ENCODE data around the gene ELMOD1. TPM values are rescaled to one million over a fixed set of nuclear protein-coding genes. Genes with fewer than 3 reads are reported as not detected.
A peak's percentile ranks its signal among the peaks of the same experiment; 100 is the strongest.

Gene ELMOD1
- total RNA-seq, 2 experiments from 2014 or later = not detected

DNA sequence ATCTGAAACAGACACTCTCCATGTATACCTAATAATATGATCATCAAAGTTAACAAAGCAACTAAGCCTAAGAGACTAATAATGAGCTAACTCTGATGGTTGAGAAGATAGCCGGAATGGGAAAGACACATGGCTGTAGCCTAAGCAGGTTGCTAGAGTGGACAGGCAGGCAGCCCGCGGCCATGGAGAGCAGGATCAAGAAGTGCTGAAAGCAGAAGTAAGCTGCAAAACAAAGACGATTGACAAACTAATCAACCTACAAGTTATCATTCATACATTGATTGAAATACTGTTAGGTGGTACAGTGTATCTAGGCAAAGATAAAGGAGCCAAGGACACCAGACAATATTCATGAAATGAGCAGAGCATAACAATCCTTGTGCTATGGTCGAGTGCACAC lies 91.6 kb downstream of the ELMOD1 start:
- Mint-ChIP-seq H3K4me3 (no peak overlapping the region), H3K4me1 (ENCODE audit: low read depth) (no peaks in the 10 kb centered on the region), H3K36me3 (ENCODE audit: low read depth) (no peaks in the 10 kb centered on the region), H3K27me3 (peaks cover 6% of the 10 kb centered on the region), H3K9me3 (no peaks in the 10 kb centered on the region), H3K27ac (no peak overlapping the region)
- Histone ChIP-seq H3K36me3 (ENCODE audit: insufficient read depth, low read length) (no peaks in the 10 kb centered on the region), H3K4me3 (ENCODE audit: low read length) (no peak overlapping the region), H3K27ac (ENCODE audit: low read depth in 1 of 2, low read length in 2 of 2) (no peak overlapping the region), H3K9me3 (ENCODE audit: control insufficient read depth in 1 of 2, insufficient read depth in 1 of 2, low read length in 2 of 2) (no peaks in the 10 kb centered on the region), H3K27me3 (ENCODE audit: control insufficient read depth in 1 of 2, insufficient read depth in 2 of 2, low read length in 2 of 2) (no peaks in the 10 kb centered on the region), H3K4me1 (ENCODE audit: insufficient read depth, low read length) (no peaks in the 10 kb centered on the region)
- TF ChIP-seq, protein P1, sequence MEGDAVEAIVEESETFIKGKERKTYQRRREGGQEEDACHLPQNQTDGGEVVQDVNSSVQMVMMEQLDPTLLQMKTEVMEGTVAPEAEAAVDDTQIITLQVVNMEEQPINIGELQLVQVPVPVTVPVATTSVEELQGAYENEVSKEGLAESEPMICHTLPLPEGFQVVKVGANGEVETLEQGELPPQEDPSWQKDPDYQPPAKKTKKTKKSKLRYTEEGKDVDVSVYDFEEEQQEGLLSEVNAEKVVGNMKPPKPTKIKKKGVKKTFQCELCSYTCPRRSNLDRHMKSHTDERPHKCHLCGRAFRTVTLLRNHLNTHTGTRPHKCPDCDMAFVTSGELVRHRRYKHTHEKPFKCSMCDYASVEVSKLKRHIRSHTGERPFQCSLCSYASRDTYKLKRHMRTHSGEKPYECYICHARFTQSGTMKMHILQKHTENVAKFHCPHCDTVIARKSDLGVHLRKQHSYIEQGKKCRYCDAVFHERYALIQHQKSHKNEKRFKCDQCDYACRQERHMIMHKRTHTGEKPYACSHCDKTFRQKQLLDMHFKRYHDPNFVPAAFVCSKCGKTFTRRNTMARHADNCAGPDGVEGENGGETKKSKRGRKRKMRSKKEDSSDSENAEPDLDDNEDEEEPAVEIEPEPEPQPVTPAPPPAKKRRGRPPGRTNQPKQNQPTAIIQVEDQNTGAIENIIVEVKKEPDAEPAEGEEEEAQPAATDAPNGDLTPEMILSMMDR (IDR thresholded peaks at IDR 0.05) = no peak
- intact Hi-C loops (cut with DNase I, micrococcal nuclease) = loop anchor here in 1 of 2 experiments (10.0 kb wide), 1 partner anchor 212 kb away; no protein-coding TSS in a partner anchor
- ATAC-seq (ENCODE audit: poor library complexity) (no peak), DNase-seq (no peak)
- CTCF ChIA-PET = interaction anchor here (1.1 kb wide), 1 partner anchor 57 kb away, joined by 3 read pairs; no protein-coding TSS in a partner anchor
- POLR2A ChIA-PET = no interaction called here

DNA sequence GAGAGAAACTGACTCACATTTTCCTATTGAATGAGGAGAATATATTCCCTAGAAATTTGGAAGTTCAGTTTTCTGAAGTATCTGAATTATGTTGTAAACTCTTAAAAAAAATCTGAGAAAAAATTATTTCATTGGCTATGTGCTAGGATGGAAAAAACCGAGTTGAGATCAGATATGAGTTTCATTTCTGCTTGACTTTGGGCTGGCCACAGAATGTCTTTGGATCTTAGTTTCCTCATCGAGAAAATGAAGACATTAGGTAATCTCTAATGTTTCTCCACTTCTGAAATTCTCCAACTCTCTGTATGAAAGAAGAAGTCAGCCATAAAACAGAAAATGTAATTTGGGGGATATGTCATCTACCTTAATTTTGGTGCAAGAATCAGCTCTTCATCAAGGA lies 92.1 kb downstream of the ELMOD1 start:
- no peaks in the 10 kb centered on the region for H3K4me1 Mint-ChIP-seq (ENCODE audit: low read depth)
- no peaks in the 10 kb centered on the region for H3K36me3 ChIP-seq (ENCODE audit: insufficient read depth, low read length)
- TF ChIP-seq, protein P1 (IDR thresholded peaks at IDR 0.05) = no peak
- H3K27ac ChIP-seq (ENCODE audit: low read depth in 1 of 2, low read length in 2 of 2) = no peak overlapping the region
- CTCF ChIA-PET = interaction anchor here (1.1 kb wide), 1 partner anchor 57 kb away, joined by 3 read pairs; no protein-coding TSS in a partner anchor
- H3K27me3 Mint-ChIP-seq = peaks cover 6% of the 10 kb centered on the region
- no peak overlapping the region for H3K4me3 Mint-ChIP-seq
- no peaks in the 10 kb centered on the region for H3K9me3 Mint-ChIP-seq
- H3K36me3 Mint-ChIP-seq (ENCODE audit: low read depth) = no peaks in the 10 kb centered on the region
- intact Hi-C loops (cut with DNase I, micrococcal nuclease) = loop anchor here in 1 of 2 experiments (10.0 kb wide), 1 partner anchor 212 kb away; no protein-coding TSS in a partner anchor
- POLR2A ChIA-PET = interaction anchor here (0.7 kb wide), 1 partner anchor 15 kb away, joined by 3 read pairs; no protein-coding TSS in a partner anchor
- H3K27ac Mint-ChIP-seq = no peak overlapping the region
- ATAC-seq (ENCODE audit: poor library complexity) (no peak), DNase-seq (no peak)
- no peaks in the 10 kb centered on the region for H3K27me3 ChIP-seq (ENCODE audit: control insufficient read depth in 1 of 2, insufficient read depth in 2 of 2, low read length in 2 of 2)
- no peaks in the 10 kb centered on the region for H3K4me1 ChIP-seq (ENCODE audit: insufficient read depth, low read length)
- H3K4me3 ChIP-seq (ENCODE audit: low read length) = no peak overlapping the region
- H3K9me3 ChIP-seq (ENCODE audit: control insufficient read depth in 1 of 2, insufficient read depth in 1 of 2, low read length in 2 of 2) = no peaks in the 10 kb centered on the region

DNA sequence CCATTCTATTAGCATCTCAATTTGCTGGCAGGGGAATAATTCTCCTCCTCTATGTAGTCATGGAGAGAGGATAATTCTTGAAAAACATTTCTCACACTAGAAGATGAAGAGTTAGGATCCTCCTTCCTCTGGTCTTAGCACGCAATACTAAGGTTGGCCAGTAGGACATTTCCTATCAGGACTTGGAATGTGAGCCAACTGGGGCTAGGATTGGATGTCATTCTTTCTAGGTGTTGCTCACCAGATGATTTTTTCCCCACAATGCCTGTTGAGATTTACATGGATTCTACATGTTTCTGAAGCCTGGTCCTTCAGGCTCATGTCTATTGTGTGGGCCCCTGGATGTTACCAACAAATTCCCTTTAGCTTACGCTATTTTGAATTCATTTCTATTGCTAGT lies 92.9 kb downstream of the ELMOD1 start:
- DNase-seq (no peak), ATAC-seq (ENCODE audit: poor library complexity) (no peak)
- H3K27ac ChIP-seq (ENCODE audit: low read depth in 1 of 2, low read length in 2 of 2) = no peak overlapping the region
- no peaks in the 10 kb centered on the region for H3K9me3 ChIP-seq (ENCODE audit: control insufficient read depth in 1 of 2, insufficient read depth in 1 of 2, low read length in 2 of 2)
- no peak overlapping the region for H3K4me3 ChIP-seq (ENCODE audit: low read length)
- TF ChIP-seq, protein P1 (IDR thresholded peaks at IDR 0.05) = peak; percentile 24
- ChIA-PET CTCF (interaction anchor here (1.1 kb wide), 1 partner anchor 56 kb away, joined by 3 read pairs; no protein-coding TSS in a partner anchor), POLR2A (no interaction called here)
- no peaks in the 10 kb centered on the region for H3K27me3 ChIP-seq (ENCODE audit: control insufficient read depth in 1 of 2, insufficient read depth in 2 of 2, low read length in 2 of 2)
- H3K36me3 ChIP-seq (ENCODE audit: insufficient read depth, low read length) = no peaks in the 10 kb centered on the region
- intact Hi-C loops (cut with DNase I, micrococcal nuclease) = loop anchor here in 1 of 2 experiments (10.0 kb wide), 1 partner anchor 211 kb away; no protein-coding TSS in a partner anchor
- H3K27ac Mint-ChIP-seq = no peak overlapping the region
- no peak overlapping the region for H3K4me3 Mint-ChIP-seq
- H3K9me3 Mint-ChIP-seq = no peaks in the 10 kb centered on the region
- H3K4me1 ChIP-seq (ENCODE audit: insufficient read depth, low read length) = no peaks in the 10 kb centered on the region
- H3K36me3 Mint-ChIP-seq (ENCODE audit: low read depth) = no peaks in the 10 kb centered on the region
- H3K4me1 Mint-ChIP-seq (ENCODE audit: low read depth) = no peaks in the 10 kb centered on the region
- H3K27me3 Mint-ChIP-seq = peaks cover 3% of the 10 kb centered on the region

Measured in CD4-positive, alpha-beta T cell (primary cell).